Skeletal muscle tissue (tissue), 4 donors: ENCODE measurements around the gene KCNIP4. TPM values are rescaled to one million over a fixed set of nuclear protein-coding genes. Genes with fewer than 3 reads are reported as not detected.
"Not testable (repeated sequence)": the region's sequence is repeated elsewhere in the genome, so short reads cannot be mapped to it uniquely, and the experiment has no call there.

Experiments
- H3K27ac ChIP-seq: one replicate; pipeline ENCODE4 v1.7.0; 2013; ENCODE audit warnings: mild to moderate bottlenecking, low read depth, low read length, inconsistent platforms
- H3K27me3 ChIP-seq, 3 donors: one replicate each; pipeline ENCODE4 v1.7.0; 2013; ENCODE audit warnings: low read length in 3 of 3; ENCODE audit not compliant: control insufficient read depth in 3 of 3, insufficient read depth in 3 of 3
- H3K36me3 ChIP-seq, 3 donors: one replicate each; pipeline ENCODE4 v1.7.0; 2013; ENCODE audit warnings: low read length in 3 of 3; ENCODE audit not compliant: control insufficient read depth in 3 of 3, insufficient read depth in 3 of 3
- H3K4me1 ChIP-seq, 3 donors: one replicate each; pipeline ENCODE4 v1.7.0; 2013; ENCODE audit warnings: low read length in 3 of 3, mild to moderate bottlenecking in 3 of 3; ENCODE audit not compliant: control insufficient read depth in 3 of 3, insufficient read depth in 3 of 3
- H3K4me3 ChIP-seq, 3 donors: one replicate each; pipeline ENCODE4 v1.7.0; 2013; ENCODE audit warnings: low read length in 3 of 3
- H3K9ac ChIP-seq, 3 donors: one replicate each; pipeline ENCODE4 v1.7.0; 2013; ENCODE audit warnings: low read length in 3 of 3, mild to moderate bottlenecking in 3 of 3, moderate library complexity in 2 of 3, low read depth in 1 of 3
- H3K9me3 ChIP-seq, 3 donors: one replicate each; pipeline ENCODE4 v1.7.0; 2013; ENCODE audit warnings: low read length in 3 of 3; ENCODE audit not compliant: control insufficient read depth in 3 of 3
- total RNA-seq: library from RNA; depleted of rRNA; stranded (reverse); fragments of >200 nt; gene quantifications from one replicate; pipeline ENCODE4 v1.2.3, GENCODE V29; 2014
- donor health status: Osteomylitis.

Gene KCNIP4
- total RNA-seq, 1 donor from 2014 or later = 0.52 TPM

- H3K4me1 ChIP-seq, H3K27ac ChIP-seq, H3K9me3 ChIP-seq, H3K36me3 ChIP-seq, H3K27me3 ChIP-seq, H3K4me3 ChIP-seq, H3K9ac ChIP-seq: not testable (repeated sequence)
Observed at GRCh38 chr4:20746000-20746399, 1202.6 kb downstream of the KCNIP4 start.

GRCh38 chr4:20735931-20736330, 1212.6 kb downstream of the KCNIP4 start:
- no peak overlapping the region for H3K4me3 ChIP-seq
- peaks cover 0 to 9% (median 4%) of the 10 kb centered on the region in 3 donors for H3K9me3 ChIP-seq
- no peaks in the 10 kb centered on the region for H3K27me3 ChIP-seq
- no peak overlapping the region for H3K27ac ChIP-seq
- peaks cover 8 to 16% (median 11%) of the 10 kb centered on the region in 3 donors for H3K36me3 ChIP-seq
- no peak overlapping the region for H3K9ac ChIP-seq
- H3K4me1 ChIP-seq = no peaks in the 10 kb centered on the region

GRCh38 chr4:20724915-20725314, 1223.7 kb downstream of the KCNIP4 start:
- Histone ChIP-seq H3K27ac (no peak overlapping the region), H3K9me3 (no peaks in the 10 kb centered on the region), H3K36me3 (peaks cover 20 to 36% (median 34%) of the 10 kb centered on the region in 3 donors), H3K9ac (no peak overlapping the region), H3K4me3 (no peak overlapping the region), H3K4me1 (no peaks in the 10 kb centered on the region), H3K27me3 (no peaks in the 10 kb centered on the region)

GRCh38 chr4:20723463-20723862, 1225.1 kb downstream of the KCNIP4 start:
- no peak overlapping the region for H3K9ac ChIP-seq
- H3K4me3 ChIP-seq = no peak overlapping the region
- no peaks in the 10 kb centered on the region for H3K4me1 ChIP-seq
- no peaks in the 10 kb centered on the region for H3K9me3 ChIP-seq
- H3K27ac ChIP-seq = no peak overlapping the region
- H3K36me3 ChIP-seq = peaks cover 14 to 36% (median 34%) of the 10 kb centered on the region in 3 donors
- H3K27me3 ChIP-seq = no peaks in the 10 kb centered on the region

- Histone ChIP-seq H3K27me3 (no peaks in the 10 kb centered on the region), H3K9me3 (no peaks in the 10 kb centered on the region), H3K9ac (no peak overlapping the region), H3K36me3 (peaks cover 14 to 36% (median 31%) of the 10 kb centered on the region in 3 donors), H3K4me1 (no peaks in the 10 kb centered on the region), H3K27ac (no peak overlapping the region), H3K4me3 (no peak overlapping the region)
Observed at GRCh38 chr4:20723019-20723418, 1225.6 kb downstream of the KCNIP4 start.

- Histone ChIP-seq H3K4me1 (no peaks in the 10 kb centered on the region), H3K27ac (no peak overlapping the region), H3K36me3 (peaks cover 8 to 32% (median 27%) of the 10 kb centered on the region in 3 donors), H3K27me3 (no peaks in the 10 kb centered on the region), H3K4me3 (no peak overlapping the region), H3K9ac (no peak overlapping the region), H3K9me3 (no peaks in the 10 kb centered on the region)
Observed at GRCh38 chr4:20711335-20711734, 1237.2 kb downstream of the KCNIP4 start.

GRCh38 chr4:20700007-20700761, 1248.4 kb downstream of the KCNIP4 start, which contains the start of gene PACRGL:
PACRGL (plus strand) TSS chr4:20700458; CDS start chr4:20704482, 4,024 bp downstream.
- peaks cover 6 to 13% (median 7%) of the 10 kb centered on the region in 3 donors for H3K4me1 ChIP-seq
- H3K4me3 ChIP-seq = peak within 1 kb of the TSS; percentile 81 to 85 (median 85)
- H3K9me3 ChIP-seq = no peaks in the 10 kb centered on the region
- peaks cover 4 to 9% (median 7%) of the 10 kb centered on the region in 3 donors for H3K36me3 ChIP-seq
- peak within 1 kb of the TSS; percentile 75 for H3K27ac ChIP-seq
- H3K27me3 ChIP-seq = no peaks in the 10 kb centered on the region
- peak within 1 kb of the TSS; percentile 86 to 87 (median 87) for H3K9ac ChIP-seq

- Histone ChIP-seq H3K27me3 (no peaks in the 10 kb centered on the region), H3K9ac (no peak overlapping the region), H3K4me1 (peaks cover 6 to 13% (median 7%) of the 10 kb centered on the region in 3 donors), H3K27ac (no peak overlapping the region), H3K9me3 (no peaks in the 10 kb centered on the region), H3K4me3 (no peak overlapping the region), H3K36me3 (no peaks in the 10 kb centered on the region)
Observed at GRCh38 chr4:20698820-20699219, 1249.8 kb downstream of the KCNIP4 start.

- H3K9ac ChIP-seq = no peak overlapping the region
Observed at GRCh38 chr4:20698382-20698781, 1250.2 kb downstream of the KCNIP4 start.

GRCh38 chr4:20696815-20697214, 1251.8 kb downstream of the KCNIP4 start:
- no peak overlapping the region for H3K9ac ChIP-seq
- H3K4me3 ChIP-seq = no peak overlapping the region
- H3K4me1 ChIP-seq = peaks cover 6 to 13% (median 7%) of the 10 kb centered on the region in 3 donors
- H3K27me3 ChIP-seq = no peaks in the 10 kb centered on the region
- H3K27ac ChIP-seq = no peak overlapping the region
- no peaks in the 10 kb centered on the region for H3K36me3 ChIP-seq
- no peaks in the 10 kb centered on the region for H3K9me3 ChIP-seq

More at GRCh38 chr4:20698382-20698781, 1250.2 kb downstream of the KCNIP4 start:
- H3K27ac ChIP-seq = no peak overlapping the region
- H3K4me3 ChIP-seq = no peak overlapping the region
- H3K27me3 ChIP-seq = no peaks in the 10 kb centered on the region
- H3K4me1 ChIP-seq = peaks cover 6 to 13% (median 7%) of the 10 kb centered on the region in 3 donors
- H3K9me3 ChIP-seq = no peaks in the 10 kb centered on the region
- no peaks in the 10 kb centered on the region for H3K36me3 ChIP-seq
